Thymus (tissue), 11 donors: ENCODE results near the gene CMC2. TPM values are rescaled to one million over a fixed set of nuclear protein-coding genes. Genes with fewer than 3 reads are reported as not detected.

Source experiments
- DNase-seq, 9 donors: peaks; one replicate each; pipeline ENCODE4 v3.0.0-alpha.2; 2013; ENCODE audit warnings: low spot score in 9 of 9, low read depth in 6 of 9, missing footprints in 1 of 9
- H3K27ac ChIP-seq, 2 donors: one replicate each; pipeline ENCODE4 v1.5.1; 2013; ENCODE audit warnings: control low read depth in 1 of 2, low read depth in 1 of 2, low read length in 1 of 2, mild to moderate bottlenecking in 1 of 2, moderate library complexity in 1 of 2
- H3K27me3 ChIP-seq, 2 donors: one replicate each; pipeline ENCODE4 v1.5.1; 2013; ENCODE audit warnings: low read length in 1 of 2; ENCODE audit not compliant: control insufficient read depth in 2 of 2, insufficient read depth in 1 of 2
- H3K36me3 ChIP-seq, 2 donors: one replicate each; pipeline ENCODE4 v1.5.1; 2013; ENCODE audit warnings: low read length in 1 of 2, mild to moderate bottlenecking in 1 of 2, moderate library complexity in 1 of 2; ENCODE audit not compliant: control insufficient read depth in 2 of 2, insufficient read depth in 2 of 2
- H3K4me1 ChIP-seq, 2 donors: one replicate each; pipeline ENCODE4 v1.5.1; 2013; ENCODE audit warnings: low read length in 2 of 2; ENCODE audit not compliant: control insufficient read depth in 2 of 2, insufficient read depth in 2 of 2
- H3K4me3 ChIP-seq, 2 donors: one replicate each; pipeline ENCODE4 v1.5.1; 2013; ENCODE audit warnings: low read length in 2 of 2, control low read depth in 1 of 2, mild to moderate bottlenecking in 1 of 2
- H3K9me3 ChIP-seq, 2 donors: one replicate each; pipeline ENCODE4 v1.5.1; 2013; ENCODE audit warnings: low read length in 1 of 2, mild to moderate bottlenecking in 1 of 2; ENCODE audit not compliant: control insufficient read depth in 2 of 2, insufficient read depth in 1 of 2
- WGBS: extraction: QIAGEN DNeasy Blood & Tissue Kit; methylation state at CpG from one replicate; pipeline ENCODE4 v1.1.7; 2013; 5-methylcytosine and 5-hydroxymethylcytosine counted together
- polyA plus RNA-seq: library from polyadenylated mRNA; stranded (reverse); fragments of 200-250 nt; gene quantifications from one replicate; pipeline ENCODE4 v1.2.3, GENCODE V29; 2013
- total RNA-seq: library from RNA; stranded (reverse); fragments of 120-200 nt; gene quantifications from one replicate; pipeline ENCODE4 v1.2.4, GENCODE V29; 2013
- donor health status: healthy.

CMC2 gene
- total and polyA plus RNA-seq, 2 donors: 58.5 to 94.3 TPM

DNA sequence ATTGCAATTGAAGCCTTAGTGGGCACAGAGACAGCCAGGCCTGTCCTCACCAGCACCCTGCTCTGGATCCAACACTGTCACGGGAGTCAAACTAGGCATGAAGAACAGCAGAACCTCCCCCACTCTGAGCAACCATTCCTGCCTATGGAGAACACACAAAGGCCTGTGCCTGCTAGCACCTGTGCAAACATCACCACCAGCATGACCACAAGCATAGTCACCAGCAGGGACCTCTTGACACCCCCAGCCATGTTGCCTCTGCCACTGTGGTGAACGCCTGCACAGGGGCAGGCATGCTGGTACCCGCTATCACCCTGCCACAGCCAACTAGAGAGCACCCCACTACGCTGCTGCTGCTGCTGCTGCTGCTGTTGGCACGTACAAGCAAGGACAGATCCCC is 51.7 kb downstream of the CMC2 start:
- Histone ChIP-seq H3K4me1 (no peaks in the 10 kb centered on the region), H3K36me3 (no peaks in the 10 kb centered on the region), H3K9me3 (peaks cover 0 to 3% of the 10 kb centered on the region in 2 donors), H3K27me3 (no peaks in the 10 kb centered on the region), H3K4me3 (no peak overlapping the region), H3K27ac (no peak overlapping the region)
- 98% methylated on average over 5 of the region's 5 CpGs for WGBS
- DNase-seq: no peak

DNA sequence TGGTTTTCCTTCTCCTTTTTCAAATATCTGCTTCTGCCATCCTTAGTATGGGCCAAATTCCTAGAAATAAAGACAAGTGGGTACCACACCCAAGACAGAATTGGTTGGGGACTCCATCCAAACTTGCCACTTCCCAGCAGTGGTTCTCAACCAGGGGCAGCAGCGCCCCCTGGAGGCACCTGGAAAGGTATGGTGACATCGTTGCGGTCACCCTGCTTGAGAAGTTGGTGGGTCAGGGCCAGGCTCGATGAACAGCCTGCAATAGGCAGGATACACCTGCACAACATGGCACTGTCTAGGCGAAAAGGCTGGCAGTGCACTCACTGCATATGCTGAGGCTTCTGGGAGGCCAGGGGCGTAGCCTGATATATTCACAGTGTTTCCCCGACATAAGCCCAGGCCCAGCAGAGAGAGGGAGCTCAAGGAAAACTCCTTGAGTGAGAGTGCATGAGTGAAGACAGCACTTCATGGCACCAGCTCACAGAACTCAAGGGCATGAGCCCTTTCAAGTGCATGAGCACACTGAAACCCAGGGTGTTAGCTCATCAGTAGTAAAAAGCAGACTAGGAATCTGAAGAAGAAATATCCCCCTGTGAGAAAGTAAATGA is 57.7 kb downstream of the CMC2 start:
- H3K4me3 ChIP-seq: no peak overlapping the region
- peaks cover 0 to 3% of the 10 kb centered on the region in 2 donors for H3K27me3 ChIP-seq
- no peaks in the 10 kb centered on the region for H3K9me3 ChIP-seq
- DNase-seq: peak in 4 of 9 donors; percentile 18 to 45 (median 39)
- no peaks in the 10 kb centered on the region for H3K4me1 ChIP-seq
- no peak overlapping the region for H3K27ac ChIP-seq
- H3K36me3 ChIP-seq: no peaks in the 10 kb centered on the region
- 36% methylated on average over 7 of the region's 7 CpGs for WGBS

DNA sequence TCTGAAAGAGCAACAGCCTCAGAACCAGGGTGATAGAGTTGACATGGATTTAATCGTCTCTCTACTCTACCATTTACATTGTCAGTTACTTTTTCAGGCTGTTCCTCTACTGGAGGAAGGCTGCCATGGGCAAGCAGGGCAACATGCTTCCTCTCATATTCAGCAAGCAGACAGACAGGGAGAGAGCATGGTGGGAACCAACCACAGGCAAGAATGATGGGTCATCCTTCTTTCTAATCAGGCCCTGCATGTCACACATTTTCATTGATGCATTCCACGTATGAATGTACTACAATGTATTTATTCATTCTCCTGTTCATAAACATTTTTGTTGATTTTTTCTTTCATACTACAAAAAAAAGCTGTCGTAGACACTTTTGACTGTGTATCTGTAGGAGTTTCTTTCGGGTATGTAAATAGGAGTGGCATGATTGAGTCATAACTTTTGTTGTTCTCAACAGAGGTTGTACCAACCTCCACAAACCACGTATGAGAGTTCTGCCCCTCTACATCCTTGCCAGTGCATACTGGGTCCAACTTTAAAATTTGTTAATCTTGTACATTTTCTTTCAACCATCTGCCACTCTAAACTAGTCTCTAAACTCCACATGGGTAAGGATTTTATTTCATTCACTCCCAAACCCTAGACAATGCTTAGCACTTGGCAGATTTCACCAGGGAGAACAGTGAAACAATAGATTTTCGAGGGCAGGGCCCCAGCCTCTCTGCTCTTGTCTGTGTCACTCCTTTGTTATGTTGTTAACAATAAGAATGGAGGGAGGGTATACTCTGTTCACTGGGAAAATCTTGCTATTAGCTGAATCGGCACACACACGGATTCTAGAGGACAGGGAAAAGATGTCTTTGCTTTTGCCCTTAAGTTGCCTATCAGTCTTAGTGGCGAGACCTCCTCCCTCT is 58.7 kb downstream of the CMC2 start:
- H3K4me3 ChIP-seq: no peak overlapping the region
- H3K27me3 ChIP-seq: peaks cover 0 to 3% of the 10 kb centered on the region in 2 donors
- WGBS: 87% methylated on average over 9 of the region's 9 CpGs
- no peak for DNase-seq
- H3K27ac ChIP-seq: no peak overlapping the region
- no peaks in the 10 kb centered on the region for H3K36me3 ChIP-seq
- no peaks in the 10 kb centered on the region for H3K4me1 ChIP-seq
- no peaks in the 10 kb centered on the region for H3K9me3 ChIP-seq

DNA sequence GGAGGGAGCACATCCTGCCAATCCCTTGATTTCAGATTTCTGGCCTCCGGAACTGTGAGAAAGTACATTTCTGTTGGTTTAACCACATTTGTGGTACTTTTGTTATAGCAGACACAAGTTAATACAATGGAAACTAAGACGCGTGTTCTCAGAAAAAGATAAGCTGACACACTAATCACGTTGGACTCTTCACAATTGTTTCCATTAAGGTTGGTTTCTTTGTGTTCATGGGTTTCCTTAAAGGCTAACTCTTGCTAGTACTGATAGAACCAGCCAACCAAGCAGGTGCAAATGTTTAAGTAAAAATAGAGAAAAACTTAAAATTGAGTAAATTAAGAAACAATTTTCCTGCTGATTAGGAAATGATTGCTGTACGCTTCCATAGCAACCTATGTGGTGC is 59.4 kb downstream of the CMC2 start:
- H3K27me3 ChIP-seq: peaks cover 0 to 3% of the 10 kb centered on the region in 2 donors
- H3K27ac ChIP-seq: no peak overlapping the region
- WGBS: 94% methylated on average over 5 of the region's 5 CpGs

GRCh38 chr16:80946481-80946880 is 60.2 kb downstream of the CMC2 start:
- Histone ChIP-seq H3K27me3 (peaks cover 0 to 3% of the 10 kb centered on the region in 2 donors), H3K9me3 (no peaks in the 10 kb centered on the region), H3K4me3 (no peak overlapping the region), H3K27ac (no peak overlapping the region), H3K4me1 (no peaks in the 10 kb centered on the region), H3K36me3 (no peaks in the 10 kb centered on the region)
- no peak for DNase-seq
- 94% methylated on average over 4 of the region's 4 CpGs for WGBS

More for the DNA sequence above, 59.4 kb downstream of the CMC2 start:
- Histone ChIP-seq H3K9me3 (no peaks in the 10 kb centered on the region), H3K36me3 (no peaks in the 10 kb centered on the region), H3K4me1 (no peaks in the 10 kb centered on the region), H3K4me3 (no peak overlapping the region)
- DNase-seq: no peak

DNA sequence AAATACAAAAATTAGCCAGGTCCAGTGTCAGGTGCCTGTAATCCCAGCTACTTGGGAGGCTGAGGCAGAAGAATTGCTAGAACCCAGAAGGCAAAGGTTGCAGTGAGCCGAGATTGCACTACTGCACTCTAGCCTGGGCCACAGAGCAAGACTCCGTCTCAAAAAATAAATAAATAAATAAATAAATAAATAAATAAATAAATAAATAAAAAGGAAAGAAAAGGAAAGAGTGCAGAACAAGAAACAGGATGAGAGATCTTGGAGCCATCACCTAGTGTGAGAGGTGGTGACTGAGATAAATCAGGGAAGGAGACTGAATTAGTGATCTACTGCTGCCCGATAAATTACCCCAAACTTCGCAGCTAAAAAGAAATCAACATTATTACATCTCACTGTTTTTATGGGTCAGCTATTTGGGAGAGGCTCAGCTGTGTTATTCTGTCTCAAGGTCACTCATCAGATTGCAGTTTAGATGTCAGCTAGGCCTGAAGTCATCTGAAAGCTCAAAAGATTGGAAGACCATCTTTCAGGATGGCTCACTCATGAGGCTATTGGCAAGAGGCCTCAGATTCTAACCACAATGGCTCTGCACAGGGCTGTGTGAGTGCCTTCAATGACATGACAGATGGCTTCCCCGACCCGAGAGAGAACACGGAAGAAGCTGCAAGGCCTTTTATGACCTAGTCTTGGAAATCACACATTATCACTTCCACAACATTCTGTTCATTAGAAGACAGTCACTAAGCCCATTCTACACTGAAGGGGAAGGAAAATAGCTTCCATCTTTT is 66.4 kb downstream of the CMC2 start:
- no peak for DNase-seq
- Histone ChIP-seq H3K4me3 (no peak overlapping the region), H3K27me3 (peaks cover 0 to 2% of the 10 kb centered on the region in 2 donors), H3K27ac (no peak overlapping the region), H3K9me3 (no peaks in the 10 kb centered on the region), H3K36me3 (no peaks in the 10 kb centered on the region), H3K4me1 (peaks cover 0 to 2% of the 10 kb centered on the region in 2 donors)
- WGBS: 90% methylated on average over 7 of the region's 7 CpGs

DNA sequence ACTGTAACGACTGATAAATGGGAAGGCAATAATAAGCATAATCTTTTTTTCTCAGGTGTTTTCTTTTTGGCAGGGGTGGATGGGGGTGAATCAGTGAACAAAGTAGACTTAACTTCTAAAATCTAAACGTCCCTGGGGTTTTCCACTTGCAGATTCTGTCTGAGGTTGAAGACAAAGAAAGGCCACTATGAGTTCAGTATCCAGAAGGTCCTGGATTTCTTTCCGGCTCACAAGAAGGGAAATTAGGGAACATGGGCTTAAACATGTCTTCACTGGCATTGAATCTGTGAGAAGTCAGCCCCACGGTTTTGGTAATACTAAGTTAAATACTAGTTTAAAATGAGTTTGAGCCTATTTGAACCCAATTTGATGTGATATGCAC is 67.8 kb downstream of the CMC2 start:
- Histone ChIP-seq H3K36me3 (no peaks in the 10 kb centered on the region), H3K27me3 (peaks cover 0 to 11% of the 10 kb centered on the region in 2 donors), H3K4me1 (peaks cover 0 to 2% of the 10 kb centered on the region in 2 donors), H3K27ac (no peak overlapping the region), H3K9me3 (no peaks in the 10 kb centered on the region), H3K4me3 (no peak overlapping the region)
- WGBS: 90% methylated on average over 4 of the region's 4 CpGs
- no peak for DNase-seq

DNA sequence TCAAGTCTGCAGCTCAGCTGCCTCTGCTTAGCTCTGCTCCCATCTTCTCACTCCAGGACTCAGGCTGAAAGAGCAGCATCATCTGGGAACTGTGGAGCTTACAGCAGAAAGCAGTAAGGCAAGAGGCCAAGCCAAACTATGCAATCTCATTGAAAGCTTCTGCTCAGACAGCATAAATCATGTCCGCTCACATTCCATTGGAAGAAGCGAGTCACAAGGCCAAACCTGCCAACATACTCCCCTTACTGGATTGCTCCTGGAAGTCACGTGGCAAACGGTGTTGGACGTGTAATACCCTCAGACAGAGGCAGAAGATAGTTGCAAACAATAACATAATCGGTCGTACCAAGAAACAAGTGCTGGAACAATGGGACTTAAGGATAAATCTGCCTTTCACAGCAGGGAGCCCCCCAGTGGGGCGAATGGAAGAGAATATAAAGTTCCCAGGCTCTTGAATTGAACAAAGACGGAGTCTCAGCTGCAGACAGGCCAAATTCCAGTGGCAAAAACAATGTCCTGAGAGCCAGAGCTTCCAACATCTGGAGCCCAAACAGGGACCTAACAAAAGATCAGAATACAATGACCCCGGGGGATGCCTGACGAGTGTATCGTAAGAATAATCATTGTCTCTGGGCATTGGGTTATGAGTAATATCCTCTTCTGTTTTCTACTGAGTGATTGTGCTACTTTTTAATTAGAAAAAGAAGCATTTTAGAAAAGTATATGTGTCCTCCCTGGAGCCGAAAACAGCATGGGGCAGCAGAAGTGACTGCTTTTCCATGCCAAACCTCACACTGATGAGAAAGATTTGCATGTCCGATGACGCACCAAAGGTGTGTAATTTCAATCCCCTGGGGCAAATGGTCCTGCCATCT is 68.4 kb downstream of the CMC2 start:
- H3K27ac ChIP-seq: no peak overlapping the region
- peaks cover 3 to 17% of the 10 kb centered on the region in 2 donors for H3K27me3 ChIP-seq
- no peak overlapping the region for H3K4me3 ChIP-seq
- peak in 1 of 9 donors; percentile 6 for DNase-seq
- WGBS: 92% methylated on average over 15 of the region's 15 CpGs
- H3K4me1 ChIP-seq: peaks cover 0 to 2% of the 10 kb centered on the region in 2 donors
- no peaks in the 10 kb centered on the region for H3K9me3 ChIP-seq
- no peaks in the 10 kb centered on the region for H3K36me3 ChIP-seq
